Right lobe of liver (tissue), 4 donors: ENCODE data around the gene FOLR3.
"Not testable (repeated sequence)": the region's sequence is repeated elsewhere in the genome, so short reads cannot be mapped to it uniquely, and the experiment has no call there.

Source experiments
- CTCF ChIP-seq, 4 donors: fragments of 200-600 bp in 3 of 4; fragments of 450-650 bp in 1 of 4; IDR thresholded peaks; one replicate each; pipeline versions ENCODE4 v1.5.1 to v1.8.0; 2016 to 2022; ENCODE audit warnings: antibody characterized with exemption in 4 of 4, mild to moderate bottlenecking in 2 of 4
- POLR2A ChIP-seq: fragments of 450-650 bp; IDR thresholded peaks from one replicate; pipeline ENCODE4 v1.6.1; 2017; ENCODE audit warnings: antibody characterized with exemption, mild to moderate bottlenecking
- donor health status: DM: no; HTN: no; CAD: no.
- donor health status: DM: no; HTN: no; CAD: no.
- donor health status: DM: no; HTN: yes; CAD: no.

GRCh38 chr11:72135473-72135872 lies at the start of gene FOLR3:
- TF ChIP-seq CTCF (IDR thresholded peaks at IDR 0.05); POLR2A: not testable (repeated sequence)
